IMR-90 (cell line): ENCODE measurements around the gene ELANE. TPM values are rescaled to one million over a fixed set of nuclear protein-coding genes. Genes with fewer than 3 reads are reported as not detected.

ENCODE experiments used
- ATAC-seq: fragments of 200-7000 bp; cut with Tn5 transposase; 2 replicates; pipeline ENCODE4 v1.9.1; 2020; ENCODE audit warnings: low read depth, mild to moderate bottlenecking, moderate library complexity
- BruUV-seq: library from RNA; stranded (reverse); fragments of 400-500 nt; replicated peaks from 2 replicates; lab custom pipeline; 2021; lab: Mats Ljungman, UMichigan
- CTCF ChIA-PET: fragments of 300-600 bp; formaldehyde crosslinking; extraction: SDS; loops from one replicate; lab custom pipeline; 2021; ENCODE audit warnings: antibody characterized with exemption; lab: Yijun Ruan, JAX
- POLR2A ChIA-PET: fragments of 300-600 bp; sonication (Branson Sonifier 250); formaldehyde crosslinking; loops from one replicate; lab custom pipeline; 2022; ENCODE audit warnings: antibody characterized with exemption; ENCODE audit not compliant: unreplicated experiment; lab: Charles Lee
- DNase-seq: peaks from one replicate; pipeline ENCODE4 v3.0.0; 2013
- H2AFZ ChIP-seq: replicated peaks from 2 replicates; pipeline ENCODE3; 2013; ENCODE audit warnings: low read length, mild to moderate bottlenecking; ENCODE audit not compliant: poor library complexity
- H2AK5ac ChIP-seq: 2 replicates; pipeline ENCODE4 v1.6.1; 2013; ENCODE audit warnings: low read depth, low read length, inconsistent platforms
- H2AK9ac ChIP-seq: replicated peaks from 2 replicates; pipeline ENCODE3; 2013; ENCODE audit warnings: mild to moderate bottlenecking, low read depth, low read length, moderate library complexity; ENCODE audit not compliant: poor library complexity
- H2BK120ac ChIP-seq: 2 replicates; pipeline ENCODE4 v1.6.1; 2013; ENCODE audit warnings: low read depth, low read length, inconsistent platforms
- H2BK15ac ChIP-seq: 3 replicates; pipeline ENCODE4 v1.6.1; 2013; ENCODE audit warnings: low read depth, low read length, inconsistent platforms
- H2BK20ac ChIP-seq: 2 replicates; pipeline ENCODE4 v1.6.1; 2013; ENCODE audit warnings: low read depth, mild to moderate bottlenecking, inconsistent platforms, low read length, moderate library complexity
- H2BK5ac ChIP-seq: 2 replicates; pipeline ENCODE4 v1.6.1; 2013; ENCODE audit warnings: mild to moderate bottlenecking, low read depth, low read length, inconsistent platforms; ENCODE audit not compliant: poor library complexity, severe bottlenecking
- H3K14ac ChIP-seq: replicated peaks from 2 replicates; pipeline ENCODE4 v1.6.1; 2013; ENCODE audit warnings: low read depth, low read length, inconsistent platforms
- H3K18ac ChIP-seq: 2 replicates; pipeline ENCODE4 v1.6.1; 2013; ENCODE audit warnings: low read depth, low read length, control low read depth
- H3K23ac ChIP-seq: 2 replicates; pipeline ENCODE4 v1.6.1; 2013; ENCODE audit warnings: low read depth, low read length, inconsistent platforms
- H3K27ac ChIP-seq: 2 replicates; pipeline ENCODE4 v1.5.1; 2013; ENCODE audit warnings: mild to moderate bottlenecking, control low read depth, low read length; ENCODE audit not compliant: insufficient read depth
- H3K27me3 ChIP-seq: 2 replicates; pipeline ENCODE4 v1.6.1; 2013; ENCODE audit warnings: low read length; ENCODE audit not compliant: control insufficient read depth, insufficient read depth
- H3K36me3 ChIP-seq: 2 replicates; pipeline ENCODE4 v1.6.1; 2013; ENCODE audit warnings: low read length, mixed read lengths; ENCODE audit not compliant: control insufficient read depth, insufficient read depth
- H3K4ac ChIP-seq: 2 replicates; pipeline ENCODE4 v1.6.1; 2013; ENCODE audit warnings: low read depth, low read length, inconsistent platforms
- H3K4me1 ChIP-seq: 2 replicates; pipeline ENCODE4 v1.6.1; 2013; ENCODE audit warnings: low read length, mixed read lengths; ENCODE audit not compliant: control insufficient read depth, insufficient read depth
- H3K4me2 ChIP-seq: 2 replicates; pipeline ENCODE4 v1.6.1; 2013; ENCODE audit warnings: low read depth, mild to moderate bottlenecking, control low read depth, low read length, moderate library complexity
- H3K4me3 ChIP-seq: 2 replicates; pipeline ENCODE4 v1.5.1; 2013; ENCODE audit warnings: low read depth, mild to moderate bottlenecking, control low read depth, low read length, moderate library complexity; ENCODE audit not compliant: insufficient read depth
- H3K56ac ChIP-seq: 2 replicates; pipeline ENCODE4 v1.6.1; 2013; ENCODE audit warnings: low read length, inconsistent platforms; ENCODE audit not compliant: insufficient read depth; ENCODE audit errors: extremely low read depth
- H3K79me1 ChIP-seq, 2 experiments: 2 replicates each; pipeline ENCODE4 v1.6.1; 2013; ENCODE audit warnings: low read length in 2 of 2, inconsistent platforms in 1 of 2, low read depth in 1 of 2
- H3K9ac ChIP-seq: 2 replicates; pipeline ENCODE4 v1.6.1; 2013; ENCODE audit warnings: low read depth, low read length, control low read depth
- H3K9me1 ChIP-seq: 2 replicates; pipeline ENCODE4 v1.6.1; 2013; ENCODE audit warnings: low read length, inconsistent platforms; ENCODE audit not compliant: insufficient read depth
- H3K9me3 ChIP-seq: 2 replicates; pipeline ENCODE4 v1.6.1; 2013; ENCODE audit warnings: low read length; ENCODE audit not compliant: control insufficient read depth, insufficient read depth
- H4K20me1 ChIP-seq: 2 replicates; pipeline ENCODE4 v1.6.1; 2013; ENCODE audit warnings: low read length, inconsistent platforms; ENCODE audit not compliant: insufficient read depth
- H4K5ac ChIP-seq: 2 replicates; pipeline ENCODE4 v1.6.1; 2013; ENCODE audit warnings: mild to moderate bottlenecking, low read depth, low read length, control low read depth
- H4K8ac ChIP-seq, 2 experiments: 2 replicates each; pipeline ENCODE4 v1.6.1; 2013; ENCODE audit warnings: low read depth in 2 of 2, low read length in 2 of 2, control low read depth in 1 of 2, inconsistent platforms in 1 of 2
- H4K91ac ChIP-seq: 2 replicates; pipeline ENCODE4 v1.6.1; 2013; ENCODE audit warnings: low read depth, low read length, inconsistent platforms; ENCODE audit not compliant: insufficient read depth
- MAFK ChIP-seq: IDR thresholded peaks from 2 replicates; pipeline ENCODE4 v1.6.1; 2012; ENCODE audit warnings: low read depth, low read length, improper control_type of control experiment
- POLR2A ChIP-seq: IDR thresholded peaks from 2 replicates; pipeline ENCODE4 v1.6.1; 2012; ENCODE audit warnings: mild to moderate bottlenecking, low read depth, low read length
- RAD21 ChIP-seq: IDR thresholded peaks from 2 replicates; pipeline ENCODE4 v1.6.1; 2012; ENCODE audit warnings: low read length, improper control_type of control experiment
- RFX5 ChIP-seq: IDR thresholded peaks from 2 replicates; pipeline ENCODE4 v1.8.0; 2012; ENCODE audit warnings: low read depth, mild to moderate bottlenecking, low read length, moderate library complexity
- WGBS, 2 experiments: methylation state at CpG; one replicate each; pipeline versions ENCODE4 v1.1.5 to v1.1.7; 2013; ENCODE audit warnings: missing lambda C conversion rate in 2 of 2; ENCODE audit not compliant: insufficient read length in 1 of 2; ENCODE audit errors: extremely low coverage in 2 of 2; 5-methylcytosine and 5-hydroxymethylcytosine counted together
- dilution Hi-C: fragments of 300-500 bp; cut with HindIII; formaldehyde crosslinking; loops from one replicate; pipeline ENCODE4 v1.14.3; 2018; ENCODE audit warnings: low sequenced_read_pairs; ENCODE audit not compliant: unreplicated experiment
- in situ Hi-C: fragments of 300-500 bp; cut with MboI; formaldehyde crosslinking; loops from 3 replicates; pipeline ENCODE4 v1.14.3; 2019; ENCODE audit warnings: low sequenced_read_pairs, inconsistent platforms, mixed read lengths
- intact Hi-C: fragments of 100-400 bp; cut with micrococcal nuclease; formaldehyde crosslinking; loops from 2 replicates; pipeline ENCODE4 v1.10.0; 2022
- polyA plus RNA-seq, 3 experiments: library from polyadenylated mRNA; depleted of rRNA; stranded (reverse); fragments of >200 nt; gene quantifications; 2 replicates each; pipeline ENCODE4 v1.2.3, GENCODE V29; 2012; ENCODE audit warnings: low replicate concordance in 1 of 3
- total RNA-seq: library from RNA; depleted of rRNA; stranded (reverse); fragments of >200 nt; gene quantifications from 2 replicates; pipeline ENCODE4 v1.2.3, GENCODE V29; 2012
- TF ChIP-seq, protein P1 (sequence below): conservative IDR thresholded peaks from 2 replicates; pipeline ENCODE4 v1.5.1; 2012; ENCODE audit warnings: mild to moderate bottlenecking, low read depth, low read length, improper control_type of control experiment

ELANE gene
- total and polyA plus RNA-seq, 2 of the 4 experiments (the other 2 are of a cell fraction) = 0.27 TPM; not detected in 1

DNA sequence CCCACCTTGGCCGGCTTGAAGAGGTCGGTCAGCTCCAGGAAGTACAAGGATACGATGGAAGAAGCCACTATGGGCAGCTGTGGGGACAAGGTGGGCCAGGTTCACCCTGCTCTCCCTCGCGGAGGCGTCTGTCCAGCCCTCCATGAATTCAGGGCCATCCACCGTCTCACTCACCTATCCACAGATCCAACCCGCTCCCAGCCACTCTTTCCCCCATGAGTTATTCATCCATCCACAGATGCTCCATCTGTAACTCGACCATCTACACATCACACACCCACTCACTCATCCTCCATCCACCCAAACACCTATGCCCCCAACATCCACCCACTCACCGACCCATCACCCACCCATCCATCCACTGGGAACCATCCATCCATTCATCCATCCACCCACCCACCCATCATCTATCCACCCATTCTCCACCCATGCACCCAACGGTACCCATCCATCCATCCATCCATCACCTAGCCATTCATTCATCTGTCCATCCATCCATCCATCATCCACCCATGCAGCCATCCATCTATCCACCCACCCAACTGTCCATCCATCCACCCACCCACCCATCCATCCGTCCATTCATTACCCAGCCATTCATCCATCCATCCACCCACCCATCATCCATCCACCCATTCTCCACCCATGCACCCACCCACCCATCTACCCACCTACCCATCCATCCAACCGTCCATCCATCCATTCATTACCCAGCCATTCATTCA is 36.2 kb upstream of the ELANE start:
- Histone ChIP-seq H3K27ac (no peak overlapping the region), H3K18ac (no peak overlapping the region), H4K5ac (no peak overlapping the region), H3K14ac (no peak overlapping the region), H4K8ac (no peak overlapping the region), H3K4me2 (no peak overlapping the region), H2BK15ac (no peak overlapping the region), H3K9me3 (no peaks in the 10 kb centered on the region), H4K20me1 (peaks cover 17% of the 10 kb centered on the region; the same call in 1 of the 2 replicates), H3K9ac (no peak overlapping the region), H3K9me1 (no peaks in the 10 kb centered on the region), H3K4ac (no peak overlapping the region), H3K4me1 (no peaks in the 10 kb centered on the region), H3K79me1 (peaks cover 0 to 7% of the 10 kb centered on the region in 2 experiments; a peak in 2 of 4 replicates), H2AK9ac (no peak overlapping the region), H3K27me3 (no peaks in the 10 kb centered on the region), H3K23ac (no peak overlapping the region), H2BK20ac (no peak overlapping the region), H2AFZ (no peak overlapping the region), H2BK5ac (peak overlapping the region; percentile 33), H3K4me3 (no peak overlapping the region), H3K36me3 (peaks cover 37% of the 10 kb centered on the region), H2AK5ac (no peak overlapping the region), H2BK120ac (no peak overlapping the region), H4K91ac (no peak overlapping the region), H3K56ac (no peak overlapping the region)
- intact Hi-C loops (loop anchor here (1.0 kb wide), 1 partner anchor 34 kb away; no protein-coding TSS in a partner anchor), dilution Hi-C loops (no loop called here), in situ Hi-C loops (no loop called here)
- POLR2A ChIA-PET = no interaction called here
- no TSS peak for BruUV-seq
- no peak for DNase-seq
- WGBS, 2 experiments = 94 to 100% methylated on average over 2 to 13 of the region's 13 CpGs
- TF ChIP-seq POLR2A (0 out of 2 replicates have a peak, but pooled peaks have one; percentile 23), RFX5 (no peak), MAFK (no peak), RAD21 (no peak)
- TF ChIP-seq, protein P1, sequence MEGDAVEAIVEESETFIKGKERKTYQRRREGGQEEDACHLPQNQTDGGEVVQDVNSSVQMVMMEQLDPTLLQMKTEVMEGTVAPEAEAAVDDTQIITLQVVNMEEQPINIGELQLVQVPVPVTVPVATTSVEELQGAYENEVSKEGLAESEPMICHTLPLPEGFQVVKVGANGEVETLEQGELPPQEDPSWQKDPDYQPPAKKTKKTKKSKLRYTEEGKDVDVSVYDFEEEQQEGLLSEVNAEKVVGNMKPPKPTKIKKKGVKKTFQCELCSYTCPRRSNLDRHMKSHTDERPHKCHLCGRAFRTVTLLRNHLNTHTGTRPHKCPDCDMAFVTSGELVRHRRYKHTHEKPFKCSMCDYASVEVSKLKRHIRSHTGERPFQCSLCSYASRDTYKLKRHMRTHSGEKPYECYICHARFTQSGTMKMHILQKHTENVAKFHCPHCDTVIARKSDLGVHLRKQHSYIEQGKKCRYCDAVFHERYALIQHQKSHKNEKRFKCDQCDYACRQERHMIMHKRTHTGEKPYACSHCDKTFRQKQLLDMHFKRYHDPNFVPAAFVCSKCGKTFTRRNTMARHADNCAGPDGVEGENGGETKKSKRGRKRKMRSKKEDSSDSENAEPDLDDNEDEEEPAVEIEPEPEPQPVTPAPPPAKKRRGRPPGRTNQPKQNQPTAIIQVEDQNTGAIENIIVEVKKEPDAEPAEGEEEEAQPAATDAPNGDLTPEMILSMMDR = no peak
- CTCF ChIA-PET = no interaction called here
- no peak for ATAC-seq
